ENCODE data around the gene CALHM6. TPM values are rescaled to one million over a fixed set of nuclear protein-coding genes. Genes with fewer than 3 reads are reported as not detected.

CALHM6 gene
- total and polyA plus RNA-seq, 4 donors = 2.0 to 22.4 (median 6.2) TPM

GRCh38 chr6:116456106-116456505 lies 5.1 kb upstream of the CALHM6 start:
- TF ChIP-seq SP1 (IDR thresholded peaks at IDR 0.05) = no peak
- TF ChIP-seq FOXA1 (IDR thresholded peaks at IDR 0.05) = no peak
- TF ChIP-seq TAF1 (conservative IDR thresholded peaks at IDR 0.05) = no peak
- no peak for TF ChIP-seq MAX (IDR thresholded peaks at IDR 0.05)
- TF ChIP-seq EGR1 (IDR thresholded peaks at IDR 0.05; ENCODE audit: low read depth in 2 of 2) = no peak
- TF ChIP-seq ATF3 (IDR thresholded peaks at IDR 0.05) = no peak
- no peak for TF ChIP-seq RAD21 (IDR thresholded peaks at IDR 0.05)
- no peak for TF ChIP-seq YY1 (IDR thresholded peaks at IDR 0.05)
- no peak for TF ChIP-seq JUND (IDR thresholded peaks at IDR 0.05)
- TF ChIP-seq REST (IDR thresholded peaks at IDR 0.05) = no peak
- TF ChIP-seq CTCF (IDR thresholded peaks at IDR 0.05; ENCODE audit: low read depth, low read length, missing input control) = no peak
- TF ChIP-seq HNF4A (conservative IDR thresholded peaks at IDR 0.05) = no peak
- TF ChIP-seq HNF4G (IDR thresholded peaks at IDR 0.05) = no peak
- WGBS = 93% methylated on average over 3 of the region's 3 CpGs
- no peaks in the 10 kb centered on the region for H3K27me3 ChIP-seq (ENCODE audit: control insufficient read depth in 4 of 4, insufficient read depth in 4 of 4, low read length in 3 of 4)
- no peaks in the 10 kb centered on the region for H3K36me3 ChIP-seq (ENCODE audit: control insufficient read depth in 4 of 4, insufficient read depth in 3 of 4, low read depth in 1 of 4, low read length in 3 of 4)
- no peak overlapping the region for H3K4me3 ChIP-seq (ENCODE audit: low read depth in 1 of 3, low read length in 3 of 3)
- H3K9me3 ChIP-seq (ENCODE audit: control insufficient read depth in 4 of 4, low read length in 3 of 4) = no peaks in the 10 kb centered on the region
- no peak for DNase-seq (ENCODE audit: low spot score)
- peaks cover 0 to under 1% (median 0%) of the 10 kb centered on the region in 4 donors for H3K4me1 ChIP-seq (ENCODE audit: control insufficient read depth in 4 of 4, insufficient read depth in 4 of 4, low read length in 3 of 4)
- no peak overlapping the region for H3K9ac ChIP-seq (ENCODE audit: low read depth in 1 of 2, low read length in 2 of 2)
- H3K27ac ChIP-seq (ENCODE audit: low read depth in 1 of 2, low read length in 2 of 2) = no peak overlapping the region

GRCh38 chr6:116456927-116457326 lies 4.2 kb upstream of the CALHM6 start:
- H3K9ac ChIP-seq (ENCODE audit: low read depth in 1 of 2, low read length in 2 of 2) = no peak overlapping the region

More at GRCh38 chr6:116456927-116457326, 4.2 kb upstream of the CALHM6 start:
- WGBS = 66% methylated on average over 2 of the region's 2 CpGs
- Histone ChIP-seq H3K36me3 (ENCODE audit: control insufficient read depth in 4 of 4, insufficient read depth in 3 of 4, low read depth in 1 of 4, low read length in 3 of 4) (no peaks in the 10 kb centered on the region), H3K9me3 (ENCODE audit: control insufficient read depth in 4 of 4, low read length in 3 of 4) (no peaks in the 10 kb centered on the region), H3K4me1 (ENCODE audit: control insufficient read depth in 4 of 4, insufficient read depth in 4 of 4, low read length in 3 of 4) (peaks cover 0 to 3% (median 3%) of the 10 kb centered on the region in 4 donors), H3K27me3 (ENCODE audit: control insufficient read depth in 4 of 4, insufficient read depth in 4 of 4, low read length in 3 of 4) (no peaks in the 10 kb centered on the region), H3K27ac (ENCODE audit: low read depth in 1 of 2, low read length in 2 of 2) (no peak overlapping the region), H3K4me3 (ENCODE audit: low read depth in 1 of 3, low read length in 3 of 3) (no peak overlapping the region)
- TF ChIP-seq ZBTB33 (IDR thresholded peaks at IDR 0.05) = no peak
- TF ChIP-seq NR2F2 (IDR thresholded peaks at IDR 0.05) = no peak
- DNase-seq (ENCODE audit: low spot score) = no peak

All from liver (tissue), 9 donors.